ENCODE results near the gene FOXO1. TPM values are rescaled to one million over a fixed set of nuclear protein-coding genes. Genes with fewer than 3 reads are reported as not detected.
A peak's percentile ranks its signal among the peaks of the same experiment; 100 is the strongest.

The FOXO1 gene
- total RNA-seq, 1 donor from 2014 or later = 50.4 TPM

- peaks cover 7% of the 10 kb centered on the region for H3K36me3 Mint-ChIP-seq (ENCODE audit: low read depth)
- peak; percentile 34 for ATAC-seq (ENCODE audit: low read depth)
- TF ChIP-seq CTCF (IDR thresholded peaks at IDR 0.05) = no peak
- H3K27me3 Mint-ChIP-seq = no peaks in the 10 kb centered on the region
- H3K27ac Mint-ChIP-seq = peak overlapping the region; percentile 78
- DNase-seq = no peak
- CTCF ChIA-PET = no interaction called here
- POLR2A ChIA-PET = interaction anchor here (0.5 to 2.1 kb wide), 7 partner anchors 15 to 136 kb away, joined by 3 to 10 read pairs (median 7); no protein-coding TSS in a partner anchor
- peak overlapping the region; percentile 64 for H3K4me3 Mint-ChIP-seq
- H3K4me1 Mint-ChIP-seq = peaks cover 92% of the 10 kb centered on the region
- intact Hi-C loops (cut with micrococcal nuclease) = loop anchor here (1.0 to 2.0 kb wide), 2 partner anchors 8 to 16 kb away; no protein-coding TSS in a partner anchor
- peaks cover 6% of the 10 kb centered on the region for H3K9me3 Mint-ChIP-seq
Measured at GRCh38 chr13:40581277-40581579, 85.2 kb downstream of the FOXO1 start.

GRCh38 chr13:40580566-40581276, 85.7 kb downstream of the FOXO1 start:
- Mint-ChIP-seq H3K36me3 (ENCODE audit: low read depth) (peaks cover 9% of the 10 kb centered on the region), H3K27ac (peak overlapping the region; percentile 78), H3K4me3 (peak overlapping the region; percentile 64), H3K4me1 (peaks cover 92% of the 10 kb centered on the region), H3K27me3 (no peaks in the 10 kb centered on the region), H3K9me3 (peaks cover 6% of the 10 kb centered on the region)
- no peak for TF ChIP-seq CTCF (IDR thresholded peaks at IDR 0.05)
- ATAC-seq (ENCODE audit: low read depth) = no peak
- ChIA-PET CTCF (no interaction called here), POLR2A (interaction anchor here (0.5 to 2.1 kb wide), 6 partner anchors 16 to 135 kb away, joined by 3 to 10 read pairs (median 7); no protein-coding TSS in a partner anchor)
- intact Hi-C loops (cut with micrococcal nuclease) = loop anchor here (1.0 to 2.0 kb wide), 2 partner anchors 9 to 16 kb away; no protein-coding TSS in a partner anchor
- DNase-seq = no peak

- H3K9me3 Mint-ChIP-seq = peaks cover 6% of the 10 kb centered on the region
- ChIA-PET POLR2A (interaction anchor here (1.7 kb wide), 1 partner anchor 11 kb away, joined by 3 read pairs; no protein-coding TSS in a partner anchor), CTCF (no interaction called here)
- H3K27ac Mint-ChIP-seq = peak overlapping the region; percentile 27
- ATAC-seq (ENCODE audit: low read depth) (no peak), DNase-seq (no peak)
- no peak for TF ChIP-seq CTCF (IDR thresholded peaks at IDR 0.05)
- intact Hi-C loops (cut with micrococcal nuclease) = loop anchor here (1.0 kb wide), 1 partner anchor 8 kb away; no protein-coding TSS in a partner anchor
- peaks cover 9% of the 10 kb centered on the region for H3K36me3 Mint-ChIP-seq (ENCODE audit: low read depth)
- no peak overlapping the region for H3K4me3 Mint-ChIP-seq
- no peaks in the 10 kb centered on the region for H3K27me3 Mint-ChIP-seq
- peaks cover 92% of the 10 kb centered on the region for H3K4me1 Mint-ChIP-seq
Measured at GRCh38 chr13:40579535-40579934, 86.9 kb downstream of the FOXO1 start.

GRCh38 chr13:40578055-40578454, 88.4 kb downstream of the FOXO1 start:
- CTCF ChIA-PET = no interaction called here

More at GRCh38 chr13:40578055-40578454, 88.4 kb downstream of the FOXO1 start:
- intact Hi-C loops (cut with micrococcal nuclease) = no loop called here
- Mint-ChIP-seq H3K36me3 (ENCODE audit: low read depth) (peaks cover 2% of the 10 kb centered on the region), H3K27me3 (no peaks in the 10 kb centered on the region), H3K4me1 (peaks cover 96% of the 10 kb centered on the region), H3K4me3 (peak overlapping the region; percentile 17), H3K27ac (peak overlapping the region; percentile 46), H3K9me3 (peaks cover 3% of the 10 kb centered on the region)
- no peak for ATAC-seq (ENCODE audit: low read depth)
- no peak for TF ChIP-seq CTCF (IDR thresholded peaks at IDR 0.05)
- no peak for DNase-seq
- POLR2A ChIA-PET = no interaction called here
